ENCODE results near the gene SLC33A1.

The SLC33A1 gene

DNA sequence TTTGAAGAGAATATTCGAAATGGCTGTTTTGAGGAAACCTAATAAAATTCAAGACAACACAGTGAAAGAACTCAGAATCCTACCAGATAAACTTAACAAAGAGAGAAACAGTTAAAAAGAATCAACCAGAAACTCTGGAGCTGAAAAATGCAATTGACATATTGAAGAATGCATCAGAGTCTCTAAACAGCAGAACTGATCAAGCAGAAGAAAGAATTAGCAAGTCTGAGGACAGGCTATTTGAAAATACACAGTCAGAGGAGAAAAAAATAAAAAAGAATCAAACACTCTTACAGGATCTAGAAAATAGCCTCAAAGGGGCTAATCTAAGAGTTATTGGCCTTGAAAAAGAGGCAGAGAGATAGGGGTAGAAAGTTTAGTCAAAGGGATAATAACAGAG is 61.7 kb downstream of the SLC33A1 start:
- no peak for DNase-seq (ENCODE audit: low read depth in 2 of 3, low spot score in 1 of 3)

GRCh38 chr3:155791190-155791589 is 63.0 kb downstream of the SLC33A1 start:
- no peak for DNase-seq (ENCODE audit: low read depth in 2 of 3, low spot score in 1 of 3)

DNA sequence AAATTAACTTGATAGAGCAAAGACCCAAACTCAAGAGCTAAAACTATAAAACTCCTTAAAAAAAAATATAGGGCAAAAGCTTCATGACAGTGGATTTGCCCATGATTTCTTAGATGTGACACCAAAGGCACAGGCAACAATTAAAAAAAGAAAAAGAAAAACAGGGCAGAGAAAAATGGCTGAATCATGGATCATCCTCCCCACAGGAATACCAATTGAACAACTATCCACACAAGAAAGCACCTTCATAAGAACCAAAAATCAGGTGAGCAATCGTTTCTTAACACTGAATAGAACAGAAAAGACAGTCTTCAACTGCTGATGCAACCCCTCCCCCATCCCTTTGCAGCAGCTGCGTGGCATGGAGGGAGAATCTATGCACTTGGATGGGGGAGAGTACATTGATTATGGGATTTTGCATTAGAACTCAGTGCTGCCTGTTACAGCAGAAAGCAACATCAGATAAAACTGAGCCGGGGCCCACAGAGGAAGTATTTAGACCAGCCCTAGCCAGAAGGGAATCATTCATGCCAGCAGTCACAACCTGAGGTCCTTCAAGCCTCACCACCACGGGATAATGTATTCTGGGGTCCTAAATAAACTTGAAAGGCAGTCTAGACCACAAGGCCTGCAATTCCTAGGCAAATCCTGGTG is 63.8 kb downstream of the SLC33A1 start:
- no peak for DNase-seq (ENCODE audit: low read depth in 2 of 3, low spot score in 1 of 3)

- no peak for DNase-seq (ENCODE audit: low read depth in 2 of 3, low spot score in 1 of 3)
These were observed 68.4 kb downstream of the SLC33A1 start for GRCh38 chr3:155785662-155786295.

GRCh38 chr3:155782390-155782953 is 71.8 kb downstream of the SLC33A1 start:
- no peak for DNase-seq (ENCODE audit: low read depth in 2 of 3, low spot score in 1 of 3)

DNA sequence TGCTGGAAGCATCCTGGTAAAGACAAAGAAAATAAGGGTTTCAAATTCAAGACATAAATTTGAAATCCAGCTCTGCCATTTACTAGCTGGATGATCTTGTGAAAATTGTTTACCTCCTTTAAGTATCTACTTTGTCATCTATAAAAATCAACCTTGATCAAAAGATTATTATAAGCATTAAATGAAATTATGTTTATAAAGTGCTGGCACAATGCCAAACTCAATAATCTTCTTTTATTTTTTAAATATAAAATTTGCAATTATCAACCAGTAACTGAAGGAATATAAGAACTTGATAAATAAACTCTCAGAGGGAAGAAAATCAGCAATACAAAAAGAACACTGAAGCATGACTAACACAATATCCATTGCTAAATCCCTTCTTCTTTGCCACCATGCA is 73.9 kb downstream of the SLC33A1 start:
- DNase-seq (ENCODE audit: low read depth in 2 of 3, low spot score in 1 of 3), result no peak

- DNase-seq (ENCODE audit: low read depth in 2 of 3, low spot score in 1 of 3), result no peak
These were observed 75.8 kb downstream of the SLC33A1 start for GRCh38 chr3:155778462-155778861.

DNA sequence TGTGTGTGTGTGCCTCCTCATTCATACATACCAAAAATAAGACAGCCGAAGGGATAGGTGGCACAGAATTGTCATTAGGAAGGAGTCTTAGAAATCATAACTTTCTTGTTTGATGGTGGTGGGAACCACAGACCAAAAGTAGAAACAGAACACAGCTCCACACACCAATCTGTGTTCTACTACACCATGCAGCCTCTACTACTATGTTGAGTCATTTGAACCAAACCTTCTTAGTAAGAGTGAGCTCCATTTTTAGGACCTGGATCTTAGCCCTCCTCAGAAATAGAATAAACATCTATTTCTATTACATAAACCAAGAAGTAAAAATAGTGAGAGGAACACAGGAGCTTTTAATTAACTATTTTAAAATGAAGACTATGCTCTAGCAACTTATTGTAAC is 81.4 kb downstream of the SLC33A1 start:
- DNase-seq (ENCODE audit: low read depth in 2 of 3, low spot score in 1 of 3), result no peak

DNA sequence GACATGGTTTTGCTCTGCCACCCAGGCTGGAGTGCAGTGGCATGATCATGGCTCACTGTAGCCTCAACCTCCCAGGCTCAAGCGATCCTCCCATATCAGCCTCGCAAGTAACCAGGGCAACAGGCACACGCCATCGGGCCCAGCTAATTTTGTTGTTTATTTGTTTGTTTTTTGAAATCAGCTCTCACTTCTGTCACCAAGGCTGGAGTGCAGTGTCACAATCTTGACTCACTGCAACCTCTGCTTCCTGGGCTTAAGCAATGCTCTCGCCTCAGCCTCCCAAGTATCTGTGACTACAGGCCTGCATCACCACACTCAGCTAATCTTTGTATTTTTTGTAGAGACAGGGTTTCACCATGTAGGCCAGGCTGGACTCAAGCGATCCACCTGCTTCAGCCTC is 83.1 kb downstream of the SLC33A1 start:
- no peak for DNase-seq (ENCODE audit: low read depth in 2 of 3, low spot score in 1 of 3)

Data from stimulated activated CD4-positive, alpha-beta T cell treated with anti-CD3 and anti-CD28 coated beads, Interleukin-12 subunit alpha, Interleukin-12 subunit beta, amount 100 ng/mL, for 48 hours (primary cell).